KOPT-K1 (cell line): ENCODE data around the gene TRPV2.

ENCODE experiments used
- H3K27ac ChIP-seq: fragments of 200-600 bp; sonication (generic); 2 replicates; pipeline ENCODE4 v1.5.1; 2016; ENCODE audit warnings: antibody characterized with exemption, mild to moderate bottlenecking, low read depth, low read length; ENCODE audit not compliant: poor library complexity, severe bottlenecking
- H3K36me3 ChIP-seq: fragments of 200-600 bp; sonication (generic); 2 replicates; pipeline ENCODE4 v1.5.1; 2017; ENCODE audit warnings: antibody characterized with exemption, mild to moderate bottlenecking, low read length, moderate library complexity; ENCODE audit not compliant: insufficient read depth
- H3K9me3 ChIP-seq: fragments of 200-600 bp; sonication (generic); 2 replicates; pipeline ENCODE4 v1.5.1; 2017; ENCODE audit warnings: antibody characterized with exemption, low read length, mild to moderate bottlenecking; ENCODE audit not compliant: insufficient read depth, poor library complexity, severe bottlenecking

TRPV2 gene

GRCh38 chr17:16484445-16485175, 69.2 kb downstream of the TRPV2 start:
- H3K36me3 ChIP-seq, result no peaks in the 10 kb centered on the region
- no peak overlapping the region for H3K27ac ChIP-seq
- no peaks in the 10 kb centered on the region for H3K9me3 ChIP-seq
